ENCODE measurements around the gene UCHL1.
"Not testable (repeated sequence)": the region's sequence is repeated elsewhere in the genome, so short reads cannot be mapped to it uniquely, and the experiment has no call there.

Gene UCHL1

GRCh38 chr4:41236032-41236431 is 20.7 kb upstream of the UCHL1 start:
- no peak for DNase-seq (ENCODE audit: low read depth in 2 of 2, low spot score in 1 of 2)

GRCh38 chr4:41236508-41236907 is 20.2 kb upstream of the UCHL1 start:
- DNase-seq (ENCODE audit: low read depth in 2 of 2, low spot score in 1 of 2): no peak

GRCh38 chr4:41241919-41242318 is 14.8 kb upstream of the UCHL1 start:
- DNase-seq (ENCODE audit: low read depth in 2 of 2, low spot score in 1 of 2): no peak

GRCh38 chr4:41245983-41246382 is 10.7 kb upstream of the UCHL1 start:
- DNase-seq (ENCODE audit: low read depth in 2 of 2, low spot score in 1 of 2): no peak

GRCh38 chr4:41256131-41256739 is 493 bp upstream of the UCHL1 start:
- DNase-seq (ENCODE audit: low read depth in 2 of 2, low spot score in 1 of 2): no peak

- DNase-seq (ENCODE audit: low read depth in 2 of 2, low spot score in 1 of 2): no peak
Observed at GRCh38 chr4:41257257-41257901, 651 bp downstream of the UCHL1 start.

- DNase-seq (ENCODE audit: low read depth in 2 of 2, low spot score in 1 of 2): no peak
Observed at GRCh38 chr4:41257906-41258305, 1.2 kb downstream of the UCHL1 start.

GRCh38 chr4:41258783-41259182 is 2.1 kb downstream of the UCHL1 start:
- no peak for DNase-seq (ENCODE audit: low read depth in 2 of 2, low spot score in 1 of 2)

GRCh38 chr4:41260116-41260733 is 3.5 kb downstream of the UCHL1 start:
- DNase-seq (ENCODE audit: low read depth in 2 of 2, low spot score in 1 of 2): no peak

GRCh38 chr4:41262198-41262597 is 5.5 kb downstream of the UCHL1 start:
- DNase-seq (ENCODE audit: low read depth in 2 of 2, low spot score in 1 of 2): no peak

- no peak for DNase-seq (ENCODE audit: low read depth in 2 of 2, low spot score in 1 of 2)
Observed at GRCh38 chr4:41264212-41264611, 7.5 kb downstream of the UCHL1 start.

GRCh38 chr4:41267997-41268396 is 11.3 kb downstream of the UCHL1 start:
- no peak for DNase-seq (ENCODE audit: low read depth in 2 of 2, low spot score in 1 of 2)

GRCh38 chr4:41268721-41269517 is 12.2 kb downstream of the UCHL1 start:
- no peak for DNase-seq (ENCODE audit: low read depth in 2 of 2, low spot score in 1 of 2)

GRCh38 chr4:41269682-41270081 is 13.0 kb downstream of the UCHL1 start:
- no peak for DNase-seq (ENCODE audit: low read depth in 2 of 2, low spot score in 1 of 2)

- DNase-seq (ENCODE audit: low read depth in 2 of 2, low spot score in 1 of 2): not testable (repeated sequence)
Observed at GRCh38 chr4:41275931-41276330, 19.2 kb downstream of the UCHL1 start.

- no peak for DNase-seq (ENCODE audit: low read depth in 2 of 2, low spot score in 1 of 2)
Observed at GRCh38 chr4:41280010-41280409, 23.3 kb downstream of the UCHL1 start.

- DNase-seq (ENCODE audit: low read depth in 2 of 2, low spot score in 1 of 2): no peak
Observed at GRCh38 chr4:41281038-41281634, 24.4 kb downstream of the UCHL1 start.

- no peak for DNase-seq (ENCODE audit: low read depth in 2 of 2, low spot score in 1 of 2)
Observed at GRCh38 chr4:41282366-41282765, 25.6 kb downstream of the UCHL1 start.

GRCh38 chr4:41285202-41285863 is 28.6 kb downstream of the UCHL1 start:
- DNase-seq (ENCODE audit: low read depth in 2 of 2, low spot score in 1 of 2): no peak

GRCh38 chr4:41285864-41286235 is 29.1 kb downstream of the UCHL1 start:
- no peak for DNase-seq (ENCODE audit: low read depth in 2 of 2, low spot score in 1 of 2)

GRCh38 chr4:41287005-41287404 is 30.3 kb downstream of the UCHL1 start:
- no peak for DNase-seq (ENCODE audit: low read depth in 2 of 2, low spot score in 1 of 2)
